A549 treated with AZD2906 at 1 μM for 4 hours (cell line): ENCODE measurements around the gene CTDSPL2. TPM values are rescaled to one million over a fixed set of nuclear protein-coding genes. Genes with fewer than 3 reads are reported as not detected.

ENCODE experiments used
- total RNA-seq: library from RNA; stranded (reverse); fragments of 200-300 nt; extraction: Qiagen RNA extraction; gene quantifications from 5 replicates; pipeline ENCODE4 v1.2.3, GENCODE V29; 2022

CTDSPL2 gene
- total RNA-seq, result 7.8 to 25.0 TPM (median 13.9 TPM) in 5 replicates

DNA sequence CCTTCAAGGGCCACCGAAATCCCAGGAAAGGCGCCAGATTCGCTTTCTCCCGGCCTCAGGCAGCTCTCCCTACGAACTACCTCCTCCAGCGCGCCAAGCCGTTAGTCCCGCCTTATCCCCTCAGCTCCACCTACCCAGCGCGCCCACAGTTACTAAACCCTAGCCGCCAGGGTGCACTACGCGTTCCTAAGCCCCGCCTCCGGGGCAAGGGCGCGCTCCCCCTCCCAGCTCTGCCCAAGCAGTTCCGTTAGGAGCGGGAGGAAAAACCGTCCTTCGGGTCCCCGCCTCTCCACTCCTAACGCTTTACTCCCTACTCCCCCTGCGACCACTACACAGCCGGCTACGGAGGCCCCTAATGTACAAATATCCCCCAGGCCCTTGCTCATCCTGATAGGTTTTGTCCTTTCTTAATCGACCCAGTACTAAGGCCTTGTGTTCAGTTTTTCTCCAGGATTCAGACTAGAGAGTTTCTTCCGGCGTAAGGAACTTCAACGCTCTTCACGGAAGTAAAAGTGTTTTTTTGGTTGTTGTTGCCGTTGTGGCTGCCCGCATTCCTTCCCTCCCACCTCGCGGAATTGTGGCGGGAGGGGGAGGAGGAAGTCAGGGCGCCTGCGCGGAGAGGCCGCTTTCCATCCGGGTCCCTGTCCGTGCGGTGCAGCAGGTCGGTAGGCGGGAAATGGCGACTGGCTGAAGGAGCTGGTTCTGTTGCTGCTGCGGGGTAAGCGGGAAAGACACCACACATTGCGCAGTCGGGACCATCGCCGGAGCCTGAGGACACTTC, at the start of gene CTDSPL2:
TSS of gene CTDSPL2 (plus strand) at position 655 of the 781 bp plus-strand sequence. CDS start 31,386 bp downstream, outside the sequence.

DNA sequence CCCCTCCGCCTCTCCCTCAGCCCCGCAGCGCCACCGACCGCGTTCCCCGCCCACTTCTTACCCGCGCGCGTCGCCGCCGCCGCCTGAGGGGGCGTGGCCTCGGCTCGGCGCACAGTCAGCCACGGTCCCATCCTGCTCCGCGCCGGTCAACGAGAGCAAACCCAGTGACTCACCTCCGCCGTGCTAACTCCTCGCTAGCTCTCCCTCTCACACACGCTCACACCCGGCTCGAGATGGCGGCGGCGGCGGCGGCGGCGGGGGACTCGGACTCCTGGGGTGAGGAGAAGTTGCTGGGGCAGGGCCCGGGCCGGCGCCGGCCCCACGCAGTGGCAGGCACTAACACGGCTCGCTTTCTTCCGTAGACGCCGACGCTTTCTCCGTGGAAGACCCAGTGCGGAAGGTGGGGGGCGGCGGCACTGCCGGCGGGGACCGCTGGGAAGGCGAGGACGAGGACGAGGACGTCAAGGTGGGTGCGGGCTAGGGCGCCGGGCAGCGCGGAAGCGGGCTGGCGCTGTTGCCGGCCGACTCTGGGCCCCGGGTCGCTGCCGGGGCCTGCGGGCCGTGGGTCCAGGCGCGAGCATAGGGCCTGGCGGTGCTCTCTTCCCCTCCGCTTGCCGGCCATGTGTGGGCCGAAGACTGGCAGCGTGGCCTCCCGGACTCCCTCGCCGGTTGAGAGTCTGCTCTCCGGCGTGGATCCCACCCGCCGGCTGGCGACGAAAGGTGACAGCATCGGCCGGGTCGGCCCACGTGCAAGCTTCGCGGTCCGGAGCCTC, 109.7 kb downstream of the CTDSPL2 start, which contains the start of gene EIF3J:
TSS of gene EIF3J (plus strand) at position 186 of the 773 bp plus-strand sequence. CDS start at position 234, 48 bp downstream.

Other genes with a start within 250 kb of the CTDSPL2 start
- gene FRMD5, start 232.4 kb upstream of the CTDSPL2 start, total RNA-seq, result 1.7 to 2.8 TPM (median 2.0 TPM) in 5 replicates
- 19.5 to 30.7 TPM (median 24.1 TPM) in 5 replicates for gene GOLM2, start 138.9 kb upstream of the CTDSPL2 start, total RNA-seq
- gene EIF3J, start 109.5 kb downstream of the CTDSPL2 start, total RNA-seq, result 74.9 to 102 TPM (median 79.0 TPM) in 5 replicates
- 8.1 to 9.4 TPM (median 8.8 TPM) in 5 replicates for gene SPG11, start 236.0 kb downstream of the CTDSPL2 start, total RNA-seq